ENCODE results near the gene VAV2.

GRCh38 chr9:133730994-133731715 is 261.0 kb downstream of the VAV2 start:
- TF ChIP-seq CTCF (IDR thresholded peaks at IDR 0.05) (no peak), EP300 (IDR thresholded peaks at IDR 0.05) (no peak)

All from sigmoid colon (tissue), 4 donors.